NCI-H1694 treated with DMSO at 0.1 percent for 48 hours (cell line): ENCODE results near the gene PHF11.
"Not testable (repeated sequence)": the region's sequence is repeated elsewhere in the genome, so short reads cannot be mapped to it uniquely, and the experiment has no call there.

Experiments
- DNase-seq: peaks from one replicate; lab custom pipeline; 2025; lab: John Stamatoyannopoulos, UW

The PHF11 gene

DNA sequence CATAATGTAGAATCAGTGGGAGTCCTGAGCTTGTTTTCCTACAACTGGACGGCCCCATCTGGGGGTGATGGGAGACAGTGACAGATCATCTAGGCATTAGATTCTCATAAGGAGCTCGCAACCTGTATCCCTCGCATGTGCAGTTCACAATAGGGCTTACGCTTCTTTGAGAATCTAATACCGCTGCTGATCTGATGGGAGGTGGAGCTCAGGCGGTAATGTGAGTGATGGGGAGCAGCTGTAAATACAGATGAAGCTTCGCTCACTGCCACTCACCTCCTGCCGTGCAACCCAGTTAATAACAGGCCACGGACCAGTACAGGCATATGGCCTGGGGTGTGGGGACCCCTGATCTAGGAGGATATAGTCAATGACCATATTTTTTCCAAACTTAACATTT is 50.8 kb downstream of the PHF11 start:
- DNase-seq, result no peak

DNA sequence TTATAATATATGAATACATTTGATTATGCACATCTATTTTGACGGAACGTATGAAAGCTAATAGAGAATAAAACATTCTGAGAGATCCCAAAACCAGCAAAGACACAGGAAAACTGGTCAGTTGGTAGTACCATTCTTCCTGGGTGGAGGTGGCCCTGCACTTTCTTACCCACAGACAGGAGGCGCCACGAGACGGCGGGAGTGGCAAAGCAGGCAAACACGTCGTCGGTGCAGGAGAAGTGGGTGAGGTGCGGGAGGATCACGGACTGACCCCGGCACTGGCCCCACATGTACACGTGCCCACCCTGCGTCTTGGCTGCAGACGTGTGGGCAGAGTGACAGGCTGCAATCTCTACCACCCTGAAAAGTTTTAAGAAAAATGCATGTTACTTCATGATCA is 53.5 kb downstream of the PHF11 start:
- DNase-seq, result no peak

DNA sequence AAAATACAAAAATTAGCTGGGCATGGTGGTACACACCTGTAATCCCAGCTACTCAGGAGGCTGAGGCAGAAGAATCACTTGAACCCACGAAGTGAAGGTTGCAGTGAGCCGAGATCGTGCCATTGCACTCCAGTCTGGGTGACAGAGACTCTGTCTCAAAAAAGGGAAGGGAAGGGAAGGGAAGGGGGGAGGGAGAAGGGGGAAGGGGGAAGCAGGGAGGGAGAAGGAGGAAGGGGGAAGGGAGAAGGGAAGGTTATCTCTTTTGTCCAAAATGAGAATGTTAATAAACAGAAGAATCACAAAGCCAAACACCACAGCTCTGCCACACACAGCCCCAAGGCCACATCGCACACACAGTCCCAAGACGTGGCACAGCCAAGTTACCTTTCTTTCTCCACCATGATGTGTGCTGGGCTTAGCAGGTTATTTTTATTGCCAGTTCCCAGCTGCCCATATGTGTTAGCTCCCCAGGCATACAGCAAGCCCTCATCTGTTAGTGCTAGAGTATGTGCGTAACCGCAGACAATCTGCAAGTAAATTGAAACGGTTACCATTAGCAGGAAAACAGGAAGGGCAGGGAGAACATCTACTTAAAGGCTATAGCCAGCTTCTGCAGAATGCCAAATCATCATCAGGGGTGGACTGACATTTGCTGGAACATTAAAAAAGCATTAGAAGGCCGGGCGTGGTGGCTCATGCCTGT is 55.3 kb downstream of the PHF11 start:
- DNase-seq, result no peak

DNA sequence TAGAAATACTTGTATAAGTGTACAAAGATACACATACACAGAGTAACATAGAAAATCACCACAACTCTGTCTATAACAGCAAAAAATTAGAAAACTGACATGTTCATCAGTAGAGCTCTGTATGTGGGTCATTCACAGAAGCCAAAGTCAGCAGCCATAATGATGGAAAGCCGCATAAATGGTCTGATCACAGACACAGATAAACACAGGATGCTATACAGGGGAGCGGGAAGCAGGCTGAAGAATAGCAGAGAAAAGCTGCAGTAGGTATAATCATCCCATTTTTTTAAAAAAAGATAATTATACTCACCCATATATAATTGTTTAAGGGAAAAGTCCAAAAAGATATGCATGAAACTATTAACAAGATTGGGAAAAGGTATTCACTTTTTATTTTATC is 58.1 kb downstream of the PHF11 start:
- no peak for DNase-seq

DNA sequence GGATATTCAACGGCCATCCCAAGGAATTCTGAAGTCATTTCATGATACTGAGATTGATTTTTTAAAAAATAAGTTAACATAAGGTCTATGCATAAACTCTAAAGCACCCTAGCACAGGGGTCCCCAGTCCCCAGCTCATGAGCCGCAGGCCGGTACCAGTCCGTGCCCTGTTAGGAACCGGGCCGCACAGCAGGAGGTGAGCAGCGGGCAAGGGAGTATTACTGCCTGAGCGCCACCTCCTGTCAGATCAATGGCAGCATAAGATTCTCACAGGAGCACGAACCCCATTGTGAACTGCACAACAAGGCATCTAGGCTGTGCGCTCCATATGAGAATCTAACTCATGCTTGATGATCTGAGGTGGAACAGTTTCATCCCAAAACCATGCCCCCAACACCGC is 58.6 kb downstream of the PHF11 start:
- no peak for DNase-seq

DNA sequence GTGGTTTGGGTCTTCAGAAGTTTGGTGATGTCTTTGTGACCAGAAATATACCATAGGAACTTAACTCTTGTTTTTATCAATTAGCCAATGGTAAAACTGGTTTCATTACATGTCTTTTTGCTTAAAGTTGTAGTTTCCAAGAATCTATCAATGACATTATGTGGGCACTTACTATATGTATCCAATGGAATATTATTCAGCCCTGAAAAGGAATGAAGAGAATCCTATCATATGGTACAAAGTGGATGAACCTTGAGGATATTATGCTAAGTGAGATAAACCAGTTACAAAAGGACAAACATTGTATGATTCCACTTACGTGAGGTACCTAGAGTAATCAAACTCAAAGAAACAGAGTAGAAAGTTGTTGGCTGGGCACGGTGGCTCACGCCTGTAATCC is 63.3 kb downstream of the PHF11 start:
- DNase-seq, result no peak

DNA sequence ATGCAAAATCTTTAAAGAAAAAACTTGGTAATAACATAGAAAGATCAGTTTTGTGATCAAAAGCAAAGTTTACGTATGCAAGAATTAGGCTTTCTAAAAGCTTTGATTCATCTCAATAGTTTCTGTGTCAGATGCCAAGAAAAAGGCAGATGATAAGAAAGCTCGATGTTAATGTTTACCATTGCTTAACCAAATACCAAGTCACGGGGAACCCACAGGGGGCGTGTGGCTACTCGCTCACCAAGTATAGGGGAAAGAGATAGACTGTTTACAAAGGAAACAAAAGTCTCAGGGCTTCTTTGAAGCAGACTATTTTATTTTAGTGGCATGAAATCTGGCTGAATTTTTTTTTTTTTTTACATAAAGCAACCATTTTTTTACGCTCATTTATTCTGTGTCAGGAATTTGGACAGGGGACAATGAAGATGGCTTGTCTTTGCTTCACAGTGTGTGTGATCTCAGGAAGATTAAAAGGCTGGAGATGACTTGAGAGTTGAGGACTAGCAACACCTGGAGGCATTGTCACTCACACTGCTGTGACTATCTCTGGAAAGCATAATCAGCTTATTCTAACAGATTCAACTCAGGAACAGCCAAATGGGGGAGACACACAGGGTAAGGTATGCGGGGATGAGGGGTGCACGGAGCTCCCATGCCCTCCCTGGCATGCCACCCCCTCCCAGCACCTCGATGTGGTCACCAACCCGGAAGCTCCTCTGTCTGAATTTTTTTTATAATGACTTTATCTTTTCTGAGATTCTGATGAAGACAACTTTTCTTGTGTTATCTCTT is 64.7 kb downstream of the PHF11 start:
- DNase-seq, result no peak

DNA sequence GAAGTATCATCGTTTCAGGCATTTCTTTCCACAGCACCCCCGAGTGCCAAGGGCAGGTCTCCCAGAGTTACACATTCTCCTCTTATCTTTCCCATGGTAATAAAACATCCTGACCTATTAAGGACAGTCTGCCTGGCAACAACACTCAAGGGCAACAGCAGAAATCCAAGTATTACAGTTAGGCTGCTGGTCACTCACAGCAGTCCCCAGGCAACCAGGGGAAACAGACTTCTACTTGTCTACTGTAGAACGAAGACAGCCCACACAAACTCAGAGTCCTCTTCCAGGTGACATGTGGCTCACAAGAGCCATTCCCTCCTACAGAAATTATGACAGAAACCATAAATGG is 65.3 kb downstream of the PHF11 start:
- DNase-seq, result no peak

DNA sequence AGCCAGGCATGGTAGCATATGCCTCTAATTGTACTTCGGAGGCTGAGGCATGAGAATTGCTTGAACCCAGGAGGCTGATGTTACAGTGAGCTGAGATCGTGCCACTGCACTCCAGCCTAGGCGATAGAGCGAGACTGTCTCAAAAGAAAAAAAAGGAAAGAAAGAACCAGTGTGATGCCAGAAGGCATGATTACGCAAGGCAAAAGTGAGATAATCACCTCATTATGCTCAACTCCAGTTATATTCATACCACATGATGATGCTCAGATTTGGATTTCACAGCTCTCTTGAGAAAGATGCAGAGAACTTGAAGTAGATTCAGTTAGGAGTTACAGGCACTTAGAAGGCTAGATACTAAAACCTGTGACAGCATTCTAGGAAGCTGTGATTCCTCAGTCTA is 67.8 kb downstream of the PHF11 start:
- no peak for DNase-seq

DNA sequence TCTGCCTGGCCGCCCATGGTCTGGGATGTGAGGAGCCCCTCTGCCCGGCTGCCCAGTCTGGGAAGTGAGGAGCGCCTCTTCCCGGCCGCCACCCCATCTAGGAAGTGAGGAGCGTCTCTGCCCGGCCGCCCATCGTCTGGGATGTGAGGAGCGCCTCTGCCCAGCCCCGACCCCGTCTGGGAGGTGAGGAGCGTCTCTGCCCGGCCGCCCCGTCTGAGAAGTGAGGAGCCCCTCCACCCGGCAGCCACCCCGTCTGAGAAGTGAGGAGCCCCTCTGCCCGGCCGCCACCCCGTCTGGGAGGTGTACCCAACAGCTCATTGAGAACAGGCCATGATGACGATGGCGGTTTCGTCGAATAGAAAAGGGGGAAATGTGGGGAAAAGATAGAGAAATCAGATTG is 69.7 kb downstream of the PHF11 start:
- DNase-seq, result not testable (repeated sequence)

DNA sequence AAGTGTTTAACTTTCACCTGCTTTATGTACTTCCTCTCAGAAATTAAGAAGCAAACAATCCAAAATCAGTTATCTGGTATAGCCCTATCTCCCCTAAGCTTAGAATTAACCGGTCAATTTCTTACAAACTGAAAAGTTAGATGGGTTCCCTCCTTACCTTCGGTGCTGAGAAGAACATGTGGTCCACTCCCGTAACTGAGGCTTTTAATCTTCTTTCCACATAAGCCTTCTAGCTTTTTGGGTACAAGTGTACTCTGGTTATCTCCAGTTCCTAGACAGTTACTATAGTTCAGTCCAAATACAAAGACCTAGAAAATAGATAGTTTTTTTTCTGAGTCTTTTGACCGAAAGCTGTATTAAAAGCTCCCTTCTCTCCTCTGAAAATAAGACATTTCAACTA is 70.7 kb downstream of the PHF11 start:
- DNase-seq, result no peak

DNA sequence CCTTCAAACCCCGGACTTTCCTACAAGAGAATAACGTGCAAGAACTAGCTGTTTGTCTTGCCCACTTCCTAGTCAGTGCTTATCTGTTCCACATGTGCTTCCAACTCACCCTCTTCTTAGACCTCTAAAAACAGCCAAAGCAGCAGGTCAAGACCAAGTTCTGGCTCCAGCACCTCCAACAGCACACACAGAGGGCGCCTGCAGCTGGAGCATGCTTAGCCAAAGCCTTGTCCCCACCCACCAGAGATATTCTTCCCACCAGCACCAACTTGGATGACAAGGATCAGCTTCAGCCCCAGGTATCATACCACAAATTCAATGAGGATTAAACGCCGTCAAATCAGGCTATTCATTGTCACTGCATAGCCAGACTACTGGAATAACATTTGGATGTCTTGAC is 71.7 kb downstream of the PHF11 start:
- no peak for DNase-seq

DNA sequence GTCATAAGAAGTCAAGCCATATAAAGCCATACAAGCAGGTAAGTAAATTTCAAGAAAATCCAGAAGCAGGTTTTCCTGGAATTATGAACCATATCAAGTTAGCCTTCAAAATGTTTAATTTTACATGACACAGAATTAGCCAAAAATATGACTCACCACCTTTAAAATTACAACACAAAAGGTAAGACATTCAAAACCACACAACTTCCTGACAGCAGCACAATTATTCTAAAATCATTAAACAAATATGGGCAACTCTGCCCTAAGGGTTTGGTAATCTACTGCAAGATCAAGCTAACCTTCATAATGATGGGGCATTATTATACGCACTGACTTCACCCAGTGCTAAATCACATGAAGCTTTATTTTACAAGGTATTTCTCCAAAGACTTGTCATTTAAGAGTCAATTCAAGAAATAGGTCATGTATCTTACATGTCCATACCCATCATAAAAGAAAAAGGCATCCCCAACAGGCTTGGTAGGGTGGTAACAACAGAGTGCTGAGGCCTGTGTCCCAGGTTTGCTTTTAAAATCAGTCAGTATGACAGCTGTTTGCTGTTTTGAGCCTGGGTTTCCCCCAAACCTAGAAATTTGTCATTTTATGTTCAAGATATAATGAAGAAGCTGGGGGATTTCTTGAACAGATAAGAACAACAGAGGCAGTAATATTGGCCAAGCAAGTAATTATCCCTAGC is 74.4 kb downstream of the PHF11 start:
- no peak for DNase-seq

DNA sequence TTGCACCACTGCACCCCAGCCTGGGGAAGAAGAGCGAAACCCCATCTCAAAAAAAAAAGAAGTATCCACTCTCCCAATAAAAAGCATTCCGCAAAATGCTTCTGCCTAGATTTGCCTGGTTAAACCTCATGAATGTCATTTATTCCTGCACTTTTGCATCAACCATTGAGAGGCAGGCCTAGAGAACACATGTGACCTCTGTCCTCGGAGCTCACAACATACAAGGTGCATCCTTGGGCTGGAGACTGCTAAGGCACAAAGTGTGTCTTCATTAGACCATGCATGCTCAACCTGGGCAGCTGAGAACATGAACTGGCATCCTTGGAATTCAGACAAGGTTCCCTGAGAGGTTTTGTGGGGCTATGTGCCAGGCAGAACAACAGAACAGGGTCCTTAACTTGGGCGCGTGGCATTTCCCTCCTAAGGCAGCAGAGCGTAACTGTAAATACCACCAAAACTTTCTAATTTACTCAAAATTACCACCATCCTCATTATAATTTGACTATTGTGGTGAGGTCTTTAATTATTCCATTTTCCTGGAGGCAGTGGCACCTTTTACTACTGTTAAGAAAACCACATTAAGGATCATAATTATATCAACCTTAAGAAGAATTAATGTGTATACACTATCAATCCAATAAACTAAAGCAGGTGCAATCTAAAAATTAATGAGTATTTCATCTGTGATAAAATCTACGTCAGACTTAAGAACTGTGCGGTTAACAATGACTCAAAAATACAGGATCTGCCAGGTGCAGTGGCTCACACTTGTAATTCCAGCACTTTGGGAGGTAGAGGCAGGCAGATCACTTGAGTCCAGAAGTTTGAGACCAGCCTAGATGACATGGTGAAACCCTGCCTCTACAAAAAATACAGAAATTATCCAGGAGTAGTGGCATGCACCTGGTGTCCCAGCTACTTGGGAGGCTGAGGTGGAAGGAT is 75.8 kb downstream of the PHF11 start:
- no peak for DNase-seq
